ENCODE data around the gene RPUSD3.
"Not testable (repeated sequence)": the region's sequence is repeated elsewhere in the genome, so short reads cannot be mapped to it uniquely, and the experiment has no call there.

RPUSD3 gene, protein sequence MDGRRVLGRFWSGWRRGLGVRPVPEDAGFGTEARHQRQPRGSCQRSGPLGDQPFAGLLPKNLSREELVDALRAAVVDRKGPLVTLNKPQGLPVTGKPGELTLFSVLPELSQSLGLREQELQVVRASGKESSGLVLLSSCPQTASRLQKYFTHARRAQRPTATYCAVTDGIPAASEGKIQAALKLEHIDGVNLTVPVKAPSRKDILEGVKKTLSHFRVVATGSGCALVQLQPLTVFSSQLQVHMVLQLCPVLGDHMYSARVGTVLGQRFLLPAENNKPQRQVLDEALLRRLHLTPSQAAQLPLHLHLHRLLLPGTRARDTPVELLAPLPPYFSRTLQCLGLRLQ

GRCh38 chr3:9843715-9844438, at the start of gene RPUSD3:
TSS of gene RPUSD3 (minus strand) at chr3:9844008. CDS start at chr3:9843990, 18 bp downstream.
- peak; percentile 97 for DNase-seq

DNA sequence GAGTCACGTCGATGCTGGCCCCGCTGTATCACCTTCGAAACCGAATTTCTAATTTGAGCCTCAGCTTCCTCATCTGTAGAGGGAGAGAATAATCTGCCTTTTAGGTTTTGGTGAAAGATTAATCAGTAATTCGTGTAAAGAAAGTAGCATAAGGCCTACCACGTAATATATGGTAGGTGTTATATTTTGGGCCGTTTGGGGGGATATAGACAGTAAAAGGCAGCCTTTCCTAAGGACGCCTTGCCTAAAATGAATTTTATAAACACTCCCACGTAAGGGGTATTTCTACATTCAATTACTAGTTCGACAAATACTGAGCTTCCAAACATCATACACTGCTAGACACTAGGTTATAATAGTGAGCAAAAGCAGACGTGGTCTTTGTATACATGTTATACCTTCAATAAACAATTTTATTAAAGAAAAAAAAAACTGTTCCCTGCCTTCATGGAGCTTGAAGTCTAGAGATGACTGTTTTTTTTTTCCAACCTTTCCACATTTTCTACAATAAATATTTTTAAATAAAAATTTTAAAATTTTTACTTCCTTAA, 47.3 kb upstream of the RPUSD3 start:
- no peak for DNase-seq

GRCh38 chr3:9890249-9891071, 46.7 kb upstream of the RPUSD3 start, which contains the start of gene JAGN1:
TSS of gene JAGN1 (plus strand) at chr3:9890610. CDS start at chr3:9890723, 113 bp downstream.
- DNase-seq: peak; percentile 94

GRCh38 chr3:9889405-9889804, 45.6 kb upstream of the RPUSD3 start:
- DNase-seq: no peak

GRCh38 chr3:9888540-9888939, 44.7 kb upstream of the RPUSD3 start:
- DNase-seq: no peak

DNA sequence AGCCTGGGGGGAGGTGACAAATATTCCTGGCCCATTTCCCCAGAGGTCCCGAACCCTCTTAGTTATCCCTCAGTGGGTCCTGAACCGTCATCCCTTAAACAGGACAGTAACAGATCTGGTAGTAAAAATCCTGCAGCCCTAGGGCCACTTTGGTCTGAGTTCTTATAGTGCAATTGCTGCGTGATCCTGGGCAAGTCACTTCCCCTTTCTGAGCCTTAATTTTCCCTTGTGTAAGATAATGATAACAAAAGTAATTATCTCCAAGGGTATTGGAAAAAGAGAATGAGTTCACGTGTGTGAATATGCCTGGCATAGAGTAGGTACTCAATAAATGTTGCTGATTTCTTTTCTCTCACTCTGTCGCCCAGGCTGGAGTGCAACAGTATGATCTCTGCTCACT, 43.7 kb upstream of the RPUSD3 start:
- DNase-seq: no peak

DNA sequence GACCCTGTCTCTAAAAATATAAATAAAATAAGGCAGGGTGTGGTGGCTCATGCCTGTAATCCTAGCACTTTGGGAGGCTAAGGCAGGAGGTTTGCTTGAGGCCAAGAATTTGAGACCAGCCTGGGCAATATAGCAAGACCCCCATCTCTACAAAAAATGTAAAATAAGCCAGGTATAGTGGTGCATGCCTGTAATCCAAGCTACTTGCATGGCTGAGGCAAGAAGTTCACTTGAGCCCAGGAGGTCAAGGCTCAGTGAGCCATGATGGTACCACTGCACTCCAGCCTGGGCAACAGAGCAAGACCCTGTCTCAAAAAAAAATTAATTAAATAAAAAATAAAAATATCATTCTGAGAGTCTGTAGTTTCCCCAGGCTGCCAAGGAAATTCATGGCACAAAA, 42.5 kb upstream of the RPUSD3 start:
- no peak for DNase-seq

DNA sequence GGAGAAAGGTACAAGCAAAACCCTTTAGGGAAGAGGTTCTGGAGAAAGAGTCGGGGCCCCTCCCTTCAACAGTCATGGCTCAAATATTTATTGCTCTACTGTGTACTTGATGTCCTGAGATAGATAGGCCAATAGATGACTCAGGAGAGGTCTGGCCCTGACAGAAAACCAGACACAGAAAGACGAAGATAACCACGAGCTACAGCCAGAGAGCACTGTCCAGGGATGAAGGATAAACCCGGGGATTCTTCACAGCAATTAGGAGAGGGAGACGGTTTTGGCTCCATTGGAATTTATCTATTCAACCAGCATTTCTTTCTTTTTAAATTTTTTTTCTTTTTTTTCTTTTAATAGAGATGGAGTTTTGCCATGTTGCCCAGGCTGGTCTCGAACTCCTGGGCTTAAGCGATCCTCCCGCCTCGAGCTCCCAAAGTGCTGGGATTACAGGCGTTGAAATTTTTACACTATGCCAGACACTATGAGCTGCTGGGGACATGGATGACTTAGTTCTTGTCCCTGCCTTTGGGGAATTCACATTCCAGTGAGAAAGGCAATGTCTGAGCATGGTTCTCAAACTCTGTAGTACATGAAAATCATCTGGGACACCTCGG, 40.9 kb upstream of the RPUSD3 start:
- DNase-seq: no peak

GRCh38 chr3:9883706-9884554, 40.1 kb upstream of the RPUSD3 start:
- DNase-seq: no peak

GRCh38 chr3:9881441-9881840, 37.6 kb upstream of the RPUSD3 start:
- no peak for DNase-seq

DNA sequence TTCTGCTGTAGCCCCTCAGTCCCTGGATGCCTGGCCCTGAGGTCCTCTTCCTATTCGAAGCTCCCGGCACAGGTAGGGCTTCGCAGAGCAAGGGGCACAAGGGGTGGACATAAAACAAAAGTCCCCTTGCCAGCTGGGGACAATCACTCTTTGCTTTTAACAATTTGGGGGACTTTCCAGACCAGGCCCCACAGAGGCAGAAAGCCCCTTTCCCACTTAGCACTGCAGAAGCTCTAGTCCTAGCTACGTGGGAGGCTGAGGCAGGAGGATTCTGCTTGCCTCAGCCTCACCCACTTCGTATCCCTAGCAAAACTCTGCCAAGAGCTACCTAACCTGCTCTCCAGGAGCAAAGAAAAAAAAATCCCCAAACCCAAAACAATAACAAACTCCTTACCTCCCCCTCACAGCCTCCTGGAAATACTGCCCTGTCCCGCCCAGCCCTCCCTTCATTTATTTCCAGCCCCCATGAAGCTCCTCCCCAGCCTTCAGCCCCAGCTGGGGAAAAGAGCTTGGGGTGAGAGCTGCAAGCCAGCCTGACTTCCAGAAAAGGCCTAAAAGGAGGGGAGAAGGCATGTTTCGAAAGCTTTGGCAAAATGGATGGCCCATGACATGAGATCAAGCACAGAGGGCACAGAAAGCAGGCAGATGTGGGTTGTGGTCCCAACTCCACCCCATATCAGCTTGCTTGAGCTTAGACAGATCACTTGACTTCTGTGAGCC, 36.2 kb upstream of the RPUSD3 start, which contains the start of gene CIDEC:
Gene CIDEC, minus strand, starts transcription at position 424 of the 720 bp plus-strand sequence. CDS start 1,767 bp downstream, outside the sequence.
- DNase-seq: no peak

DNA sequence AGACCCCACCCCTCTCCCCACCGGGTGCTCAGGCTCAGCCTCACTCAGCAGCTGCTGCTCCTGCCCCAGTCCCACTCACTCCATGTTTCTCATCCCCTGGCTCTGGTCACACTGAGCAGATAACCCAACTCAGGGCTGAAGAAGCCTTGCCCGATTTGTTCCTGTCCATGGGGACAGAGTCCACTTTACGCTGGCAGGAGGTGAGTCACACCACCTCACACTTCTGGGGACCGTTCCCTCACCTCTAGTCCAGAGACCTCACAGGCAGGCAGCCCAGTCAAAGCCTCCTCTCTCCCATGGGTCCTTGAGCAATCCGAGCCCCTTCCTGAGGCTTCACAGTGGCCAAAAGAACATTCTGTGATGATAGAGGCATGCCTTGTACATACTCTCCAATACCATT, 34.9 kb upstream of the RPUSD3 start:
- DNase-seq: no peak

- DNase-seq: no peak
Observed at GRCh38 chr3:9876991-9877390, 33.2 kb upstream of the RPUSD3 start.

DNA sequence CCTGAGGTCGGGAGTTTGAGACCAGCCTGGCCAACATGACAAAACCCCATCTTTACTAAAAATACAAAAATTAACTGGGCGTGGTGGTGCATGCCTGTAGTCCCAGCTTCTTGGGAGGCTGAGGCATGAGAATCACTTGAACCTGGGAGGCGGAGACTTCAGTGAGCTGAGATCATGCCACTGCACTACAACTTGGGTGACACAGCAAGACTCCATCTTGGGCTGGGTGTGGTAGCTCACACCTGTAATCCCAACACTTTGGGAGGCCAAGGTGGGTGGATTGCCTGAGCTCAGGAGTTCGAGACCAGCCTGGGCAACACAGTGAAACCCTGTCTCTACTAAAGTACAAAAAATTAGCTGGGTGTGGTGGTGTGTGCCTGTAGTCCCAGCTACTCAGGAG, 32.4 kb upstream of the RPUSD3 start:
- not testable (repeated sequence) for DNase-seq

GRCh38 chr3:9875448-9875847, 31.6 kb upstream of the RPUSD3 start:
- no peak for DNase-seq

- not testable (repeated sequence) for DNase-seq
Observed at GRCh38 chr3:9872067-9872466, 28.3 kb upstream of the RPUSD3 start.

- DNase-seq: no peak
Observed at GRCh38 chr3:9870978-9871377, 27.2 kb upstream of the RPUSD3 start.

- no peak for DNase-seq
Observed at GRCh38 chr3:9869955-9870354, 26.1 kb upstream of the RPUSD3 start.

DNA sequence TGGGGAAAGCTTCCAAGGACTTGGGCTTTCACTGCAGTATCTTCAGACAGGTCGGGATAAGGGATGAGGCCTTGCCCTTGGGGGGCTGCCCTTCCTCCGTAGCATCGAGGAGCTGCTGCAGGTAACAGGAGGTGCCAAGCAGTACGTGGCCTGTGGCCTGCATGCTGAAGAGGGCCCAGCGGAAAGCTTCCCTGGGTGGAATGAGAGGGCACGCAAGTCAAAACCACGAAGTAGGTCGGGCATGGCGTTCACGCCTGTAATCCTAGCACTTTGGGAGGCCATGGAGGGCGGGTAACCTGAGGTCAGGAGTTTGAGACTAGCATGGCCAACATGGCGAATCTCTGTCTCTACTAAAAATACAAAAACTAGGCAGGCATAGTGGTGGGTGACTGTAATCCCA, 23.3 kb upstream of the RPUSD3 start:
- DNase-seq: no peak

GRCh38 chr3:9866639-9867038, 22.8 kb upstream of the RPUSD3 start:
- no peak for DNase-seq

DNA sequence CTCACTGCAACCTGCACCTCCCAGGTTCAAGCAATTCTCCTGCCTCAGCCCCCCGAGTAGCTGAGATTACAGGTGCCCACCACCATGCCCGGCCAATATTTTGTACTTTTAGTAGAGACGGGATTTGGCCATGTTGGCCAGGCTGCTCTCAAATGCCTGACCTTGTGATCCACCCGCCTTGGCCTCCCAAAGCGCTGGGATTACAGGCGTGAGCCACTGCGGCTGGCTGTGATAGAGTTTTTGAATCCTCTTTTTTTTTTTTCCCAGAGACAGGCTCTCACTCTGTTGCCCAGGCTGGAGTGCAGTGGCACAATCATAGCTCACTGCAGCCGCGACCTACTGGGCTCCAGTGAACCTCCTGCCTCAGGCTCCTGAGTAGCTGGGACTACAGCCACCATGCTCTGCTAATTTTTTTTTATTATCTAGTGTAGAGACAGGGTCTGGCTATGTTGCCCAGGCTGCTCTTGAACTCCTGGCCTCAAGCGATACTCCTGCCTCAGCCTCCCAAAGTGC, 21.4 kb upstream of the RPUSD3 start:
- not testable (repeated sequence) for DNase-seq

All from CD4-positive, alpha-beta T cell treated with Interleukin-10 for 1 hour (primary cell).